Effector CD4-positive, alpha-beta T cell (primary cell): Measurements from ENCODE around the gene BUD13.
A peak's percentile ranks its signal among the peaks of the same experiment; 100 is the strongest.
"Not testable (repeated sequence)": the region's sequence is repeated elsewhere in the genome, so short reads cannot be mapped to it uniquely, and the experiment has no call there.

Experiments used
- DNase-seq: peaks from one replicate; pipeline ENCODE4 v3.0.0-alpha.2; 2020

Gene BUD13

DNA sequence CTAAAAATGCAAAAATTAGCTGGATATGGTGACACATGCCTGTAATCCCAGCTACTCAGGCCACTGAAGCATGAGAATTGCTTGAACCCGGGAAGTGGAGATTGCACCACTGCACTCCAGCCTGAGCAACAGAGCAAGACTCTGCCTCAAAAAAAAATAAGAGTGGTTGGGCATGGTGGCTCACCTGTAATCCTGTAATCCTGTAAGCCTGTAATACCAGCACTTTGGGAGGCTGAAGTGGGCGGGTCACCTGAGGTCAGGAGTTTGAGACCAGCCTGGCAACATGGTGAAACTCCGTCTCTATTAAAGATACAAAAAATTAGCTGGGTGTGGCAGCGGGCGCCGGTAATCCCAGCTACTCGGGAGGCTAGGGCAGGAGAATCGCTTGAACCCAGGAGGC lies 16.7 kb downstream of the BUD13 start:
- not testable (repeated sequence) for DNase-seq

DNA sequence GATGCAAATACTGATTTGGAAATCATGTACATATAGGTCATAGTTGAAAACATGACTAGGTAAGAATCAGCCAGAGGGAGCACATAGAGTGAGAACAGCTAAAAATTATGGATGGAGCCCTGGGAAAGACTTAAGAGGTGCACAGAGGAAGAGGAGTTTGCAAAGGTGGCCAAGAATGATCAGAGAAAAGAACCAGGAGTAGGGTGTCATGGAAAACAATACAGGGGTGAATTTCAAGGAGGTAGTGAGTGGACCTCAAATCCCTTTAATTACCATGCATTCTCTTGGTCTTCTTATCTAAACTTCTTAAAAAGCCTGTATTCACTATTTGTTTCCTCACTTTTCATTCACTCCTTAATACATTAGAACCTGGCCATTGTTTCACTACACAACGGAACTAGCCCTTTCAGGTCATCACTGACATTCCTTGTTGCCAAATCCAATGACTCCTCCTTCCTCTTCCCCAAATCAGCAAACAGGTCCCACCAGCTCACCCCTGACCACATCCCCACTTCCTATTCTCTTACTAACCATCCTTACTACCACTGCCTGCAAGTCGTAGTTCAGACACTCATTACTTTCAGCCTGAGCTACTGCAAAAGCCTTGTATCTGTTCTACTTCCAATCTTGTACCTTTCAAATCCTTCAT lies 22.6 kb downstream of the BUD13 start:
- DNase-seq: no peak

DNA sequence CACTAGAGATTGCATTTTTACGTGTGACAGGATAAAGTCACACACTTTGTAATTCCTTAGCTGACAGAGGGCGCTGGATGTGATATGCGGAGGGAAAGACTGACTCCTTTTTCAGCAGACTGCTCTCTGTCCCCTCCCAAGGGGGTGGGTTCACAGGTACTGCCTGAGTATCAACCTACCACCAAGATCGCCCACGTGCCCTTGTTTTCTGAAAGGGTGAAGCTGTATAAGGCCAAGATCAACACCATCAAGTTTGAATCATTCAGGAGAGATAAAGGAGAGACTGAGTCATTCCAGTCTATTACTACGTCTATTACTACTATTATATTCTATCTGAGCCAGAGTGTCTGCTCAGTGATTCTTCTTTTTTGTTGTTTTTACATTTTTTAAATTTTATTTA lies 30.7 kb downstream of the BUD13 start:
- DNase-seq: no peak

DNA sequence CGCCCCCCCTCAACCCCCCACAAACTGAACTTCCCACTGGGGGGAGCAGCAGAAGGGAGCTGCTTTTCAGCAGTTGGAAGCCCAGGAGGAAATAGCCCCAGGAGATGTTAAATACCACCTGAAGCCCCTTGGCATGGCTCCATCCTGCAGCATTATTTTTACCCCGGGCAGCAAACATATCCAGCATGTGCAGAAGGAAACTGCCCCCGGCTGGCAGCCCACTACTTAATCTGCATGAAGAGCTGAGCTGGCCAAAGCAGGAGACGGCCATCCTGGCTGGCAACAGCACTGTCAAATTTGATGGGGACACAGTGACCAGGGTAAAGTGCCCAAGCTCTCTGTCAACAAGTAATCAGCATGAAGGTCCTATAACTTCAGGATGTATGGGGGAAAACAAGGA lies 32.0 kb downstream of the BUD13 start:
- no peak for DNase-seq

DNA sequence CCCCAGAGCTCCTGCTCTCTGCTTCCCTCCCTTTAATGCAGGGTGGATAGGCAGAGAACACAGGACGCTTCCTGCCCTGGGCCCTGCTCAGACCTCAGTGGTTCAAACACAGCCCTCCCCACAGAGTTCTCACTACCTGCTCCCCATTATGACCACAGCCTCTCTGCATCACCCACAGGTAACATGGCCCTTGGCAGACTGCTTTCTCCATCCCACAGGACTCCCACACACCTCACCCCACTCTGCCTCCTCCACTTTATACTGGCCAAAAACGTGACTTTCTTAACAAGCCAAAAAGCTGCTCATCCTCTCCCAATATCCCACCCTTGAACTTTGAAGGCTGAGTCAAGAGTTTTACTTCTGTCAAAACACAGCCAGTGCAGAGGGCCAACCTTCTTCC lies 33.8 kb downstream of the BUD13 start:
- no peak for DNase-seq

DNA sequence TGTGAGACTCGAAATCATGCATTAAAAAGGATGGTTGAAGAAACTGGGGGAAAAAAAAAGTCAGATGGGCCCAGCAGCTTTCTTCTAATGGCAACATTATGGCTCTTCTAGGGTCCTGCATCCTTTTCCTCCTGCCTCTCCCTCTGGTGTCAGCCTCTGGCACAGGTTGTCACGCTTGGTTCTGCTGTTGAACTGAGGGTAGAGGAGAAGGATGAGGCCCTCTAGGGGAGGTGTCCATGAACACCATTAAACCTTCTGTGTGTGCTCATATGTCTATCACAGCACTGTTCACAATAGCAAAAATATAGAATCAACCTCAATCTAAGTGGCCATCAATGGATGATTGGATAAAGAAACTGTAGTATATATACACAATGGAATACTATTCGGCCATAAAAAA lies 36.0 kb downstream of the BUD13 start:
- DNase-seq: no peak

DNA sequence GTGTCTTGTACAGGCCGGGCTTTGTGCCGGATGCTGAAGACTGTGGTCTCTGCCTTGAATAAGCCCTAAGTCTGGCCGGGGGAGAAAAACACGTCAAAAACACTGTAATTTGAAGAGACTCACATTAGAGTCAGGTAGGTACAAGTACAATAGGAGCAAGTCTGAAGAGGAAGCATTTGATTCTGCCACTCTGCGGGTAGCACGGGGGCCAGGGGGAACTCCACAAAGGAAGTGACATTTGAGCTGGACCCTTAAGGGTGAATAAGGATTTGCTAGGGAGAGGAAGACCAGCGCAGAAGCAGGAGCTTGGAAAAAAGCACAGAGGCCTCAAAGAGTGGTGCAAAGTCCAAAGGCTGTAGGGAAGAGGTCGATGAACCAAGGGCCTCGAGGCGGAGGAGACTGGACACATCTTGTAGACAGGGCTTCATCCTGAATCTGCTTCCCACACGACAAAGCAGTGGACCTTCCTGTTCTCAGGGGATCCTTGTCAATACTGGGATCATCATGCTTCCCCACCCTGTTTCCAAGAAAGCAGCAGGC lies 38.7 kb downstream of the BUD13 start:
- no peak for DNase-seq

DNA sequence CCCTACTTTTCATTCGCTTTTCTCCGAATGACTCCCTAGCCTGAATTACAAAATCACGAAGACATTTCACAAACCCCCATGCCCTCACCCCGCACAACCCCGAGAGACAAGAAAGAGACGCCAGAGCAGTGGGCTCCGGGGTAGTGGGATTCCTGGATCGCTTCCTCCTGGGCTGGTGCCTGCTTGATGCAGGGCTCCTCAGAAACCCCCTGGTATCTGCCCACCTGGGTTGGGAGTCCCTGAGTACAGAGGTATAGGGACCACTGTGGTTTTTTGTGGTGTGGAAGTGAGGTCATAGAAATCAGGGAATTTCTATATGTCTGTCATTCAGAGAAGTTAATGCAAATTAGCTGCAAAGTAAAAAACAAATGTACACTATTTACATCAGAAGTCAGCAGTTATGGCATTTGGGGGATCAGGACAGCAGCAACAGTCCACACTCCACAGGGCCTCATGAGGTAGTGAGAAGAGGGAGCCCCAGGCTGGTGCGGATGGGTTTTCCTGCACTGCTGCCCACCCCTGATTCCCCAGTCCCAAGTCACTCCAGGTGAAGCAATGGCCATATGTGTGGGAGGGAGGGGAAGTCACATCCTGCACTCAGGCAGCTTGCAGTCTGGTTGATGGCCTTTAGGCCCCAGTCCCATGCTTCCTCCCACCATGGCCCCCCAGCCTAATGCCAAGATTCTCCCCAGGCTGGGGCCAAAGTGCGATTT lies 39.6 kb downstream of the BUD13 start:
- DNase-seq: no peak

DNA sequence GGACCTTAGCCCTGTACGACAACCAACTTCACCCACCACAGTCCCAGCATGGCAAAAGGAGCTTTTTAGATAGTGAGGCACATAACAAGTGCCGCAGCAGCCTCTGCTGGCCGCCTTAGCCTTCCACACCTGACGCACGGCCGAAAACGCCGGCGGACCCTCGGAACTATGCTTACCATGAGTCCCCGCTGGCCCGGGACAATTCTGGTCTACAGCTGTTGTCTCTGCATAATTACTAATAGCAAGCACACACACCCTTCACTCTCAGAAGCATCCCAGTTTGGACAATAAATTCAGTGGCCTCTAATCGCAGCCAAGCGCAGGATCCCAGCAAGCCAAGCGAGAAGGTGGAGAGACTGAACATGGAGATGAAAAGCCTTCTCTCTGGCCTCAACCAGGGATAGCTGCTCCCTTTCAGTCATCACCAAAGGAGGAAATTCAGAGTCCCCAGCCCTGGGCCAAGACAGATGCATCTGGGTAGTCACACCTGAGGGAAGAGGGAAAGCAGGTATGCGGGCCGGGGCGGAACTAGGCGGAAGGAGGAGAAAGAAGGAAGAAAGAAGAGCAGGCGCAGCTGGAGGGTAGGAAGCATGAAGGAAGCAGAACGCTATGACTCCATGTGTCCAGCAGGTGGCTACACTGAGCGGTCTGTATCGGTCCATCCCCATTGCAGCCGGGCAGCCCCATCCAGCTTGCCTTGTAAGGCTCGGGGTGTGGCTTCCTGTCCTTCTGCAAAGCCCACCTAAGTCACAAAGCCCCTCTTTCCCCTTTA lies 40.3 kb downstream of the BUD13 start:
- DNase-seq: peak; percentile 42

DNA sequence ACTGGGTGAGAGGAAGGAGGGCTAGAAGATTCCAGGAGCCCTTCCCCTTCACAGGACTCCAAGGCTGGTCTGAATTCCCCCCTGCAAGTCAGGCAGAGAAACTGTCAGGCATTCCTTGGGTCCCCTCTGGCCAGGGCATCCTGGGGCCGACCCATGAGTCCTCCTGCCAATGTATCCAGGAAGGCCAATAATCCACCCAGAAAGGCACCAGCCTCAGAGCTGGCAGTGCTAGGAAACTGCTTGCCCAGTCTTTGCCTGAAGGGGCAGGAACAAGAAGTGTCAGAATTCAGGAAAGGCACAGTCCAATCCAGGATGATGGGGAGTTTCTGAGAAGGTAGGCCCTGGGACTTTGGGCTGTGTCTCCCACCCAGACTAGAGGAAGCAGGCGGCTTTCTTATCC lies 41.0 kb downstream of the BUD13 start:
- DNase-seq: no peak

DNA sequence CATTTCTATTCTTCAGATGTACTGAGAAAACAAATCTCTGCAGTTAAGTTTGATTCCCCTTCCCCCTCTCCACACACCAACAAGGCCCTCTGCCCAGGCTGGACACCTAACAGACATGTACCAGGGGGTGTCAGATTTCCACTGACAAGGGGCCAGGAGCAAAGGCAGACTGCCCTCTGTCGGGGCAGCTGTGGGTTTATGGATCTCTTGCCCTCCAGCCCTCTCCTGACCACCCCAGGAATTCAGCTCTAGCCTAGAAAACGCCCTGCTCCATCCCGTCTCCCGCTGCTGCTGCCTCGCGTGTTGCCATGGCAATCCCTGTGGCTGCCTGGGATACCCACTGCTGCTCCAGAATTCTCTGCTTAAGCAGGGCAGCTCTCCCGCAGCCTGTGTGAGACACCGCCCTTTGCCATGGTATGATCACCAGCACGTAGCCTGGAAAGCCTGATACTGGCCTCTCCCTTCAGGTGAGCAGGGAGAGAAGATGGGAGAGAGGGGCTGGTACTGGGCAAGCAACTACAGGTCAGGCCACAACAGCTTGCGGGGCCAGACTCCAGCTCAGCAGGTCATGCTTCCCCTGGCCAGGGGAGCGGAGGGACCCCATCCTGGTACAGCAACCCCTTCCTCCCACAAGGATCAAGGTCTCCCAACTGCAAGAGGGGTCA lies 41.6 kb downstream of the BUD13 start:
- no peak for DNase-seq

DNA sequence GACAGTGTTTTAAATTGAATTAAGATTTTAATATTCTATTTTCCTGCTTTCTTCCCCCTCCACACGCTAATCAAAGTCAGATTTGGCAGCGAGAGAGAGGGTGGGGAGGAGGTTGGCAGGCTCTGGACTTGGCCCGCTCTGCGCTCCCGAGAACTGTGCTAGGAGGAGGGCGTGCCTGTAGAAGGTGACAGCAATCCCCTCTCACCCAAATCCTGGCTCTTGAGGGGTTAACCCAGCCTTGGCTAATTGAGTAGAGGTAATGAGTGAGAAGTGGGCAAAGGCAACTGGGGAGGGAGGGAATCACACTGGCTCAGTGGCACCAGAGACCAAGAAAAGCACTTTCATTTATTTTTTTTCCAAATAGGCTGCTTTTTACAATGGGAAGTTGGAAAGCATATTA lies 42.2 kb downstream of the BUD13 start:
- no peak for DNase-seq

DNA sequence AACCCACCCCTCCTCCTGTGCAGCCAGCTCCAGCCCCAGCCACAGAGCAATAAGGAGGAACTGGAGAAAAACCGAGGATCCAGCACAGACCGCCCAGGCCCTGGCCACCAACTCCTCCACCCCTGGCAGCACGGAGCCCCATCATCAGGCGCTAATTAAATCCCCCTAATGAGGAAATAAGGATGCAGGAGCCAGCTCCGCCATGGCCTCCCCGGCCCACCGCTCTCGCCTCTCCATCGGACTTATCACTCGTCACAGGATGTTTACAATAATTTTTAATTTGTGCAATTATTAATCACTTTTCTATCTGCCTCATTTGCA lies 42.6 kb downstream of the BUD13 start:
- no peak for DNase-seq

DNA sequence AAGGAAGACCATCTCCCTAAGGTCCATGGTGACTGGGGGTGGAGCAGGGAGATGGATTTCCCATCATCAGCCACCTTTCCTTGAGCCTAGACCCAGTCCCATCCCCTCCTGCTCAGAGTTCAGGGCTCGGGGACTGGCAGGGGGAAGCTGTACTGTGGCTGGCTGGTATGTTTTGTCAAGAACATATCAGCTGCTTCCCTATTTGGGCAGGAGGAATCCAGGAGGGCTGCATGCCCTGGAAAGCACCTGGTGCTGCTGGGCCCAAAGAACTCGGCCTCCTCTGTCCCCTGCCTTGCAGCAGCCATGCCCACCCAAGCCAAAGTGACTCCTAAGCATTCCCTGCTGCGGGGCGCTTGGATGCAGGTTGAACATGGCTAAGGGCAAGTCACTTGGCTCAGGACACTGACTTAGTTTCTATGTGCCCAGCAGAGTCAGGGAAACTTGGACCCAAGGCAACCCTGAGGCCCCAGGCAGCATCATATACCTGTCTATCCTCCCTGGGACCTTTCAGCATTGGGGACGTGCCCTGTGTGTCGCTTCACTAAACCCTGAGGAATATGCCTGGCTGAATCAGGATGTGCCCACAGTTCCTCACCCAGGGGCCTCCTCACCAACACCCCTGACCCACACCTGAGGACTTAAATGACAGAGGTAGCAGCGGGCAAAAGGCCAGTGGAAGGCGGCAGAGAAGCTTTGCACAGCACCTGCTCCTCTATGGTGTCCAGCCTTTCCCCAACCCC lies 43.1 kb downstream of the BUD13 start:
- DNase-seq: no peak

DNA sequence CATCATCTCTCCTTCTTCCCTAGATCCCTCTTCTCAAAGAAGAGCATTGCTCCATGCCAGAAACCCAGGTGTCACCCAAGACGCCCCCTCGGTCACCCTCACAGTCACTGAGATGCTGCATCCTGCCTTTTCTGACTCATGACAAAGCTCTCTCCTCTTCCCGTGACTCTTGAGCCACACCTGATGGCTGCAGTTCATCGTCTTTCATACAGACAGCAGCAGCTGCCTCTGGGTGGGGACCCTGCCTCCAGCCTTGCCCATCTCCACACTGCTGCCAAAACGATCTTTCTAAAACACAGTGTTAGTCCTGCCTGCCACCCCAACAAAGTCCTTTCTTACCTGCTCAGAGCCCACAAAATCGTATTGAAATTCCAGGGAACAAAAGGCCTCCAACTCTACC lies 44.8 kb downstream of the BUD13 start:
- no peak for DNase-seq

DNA sequence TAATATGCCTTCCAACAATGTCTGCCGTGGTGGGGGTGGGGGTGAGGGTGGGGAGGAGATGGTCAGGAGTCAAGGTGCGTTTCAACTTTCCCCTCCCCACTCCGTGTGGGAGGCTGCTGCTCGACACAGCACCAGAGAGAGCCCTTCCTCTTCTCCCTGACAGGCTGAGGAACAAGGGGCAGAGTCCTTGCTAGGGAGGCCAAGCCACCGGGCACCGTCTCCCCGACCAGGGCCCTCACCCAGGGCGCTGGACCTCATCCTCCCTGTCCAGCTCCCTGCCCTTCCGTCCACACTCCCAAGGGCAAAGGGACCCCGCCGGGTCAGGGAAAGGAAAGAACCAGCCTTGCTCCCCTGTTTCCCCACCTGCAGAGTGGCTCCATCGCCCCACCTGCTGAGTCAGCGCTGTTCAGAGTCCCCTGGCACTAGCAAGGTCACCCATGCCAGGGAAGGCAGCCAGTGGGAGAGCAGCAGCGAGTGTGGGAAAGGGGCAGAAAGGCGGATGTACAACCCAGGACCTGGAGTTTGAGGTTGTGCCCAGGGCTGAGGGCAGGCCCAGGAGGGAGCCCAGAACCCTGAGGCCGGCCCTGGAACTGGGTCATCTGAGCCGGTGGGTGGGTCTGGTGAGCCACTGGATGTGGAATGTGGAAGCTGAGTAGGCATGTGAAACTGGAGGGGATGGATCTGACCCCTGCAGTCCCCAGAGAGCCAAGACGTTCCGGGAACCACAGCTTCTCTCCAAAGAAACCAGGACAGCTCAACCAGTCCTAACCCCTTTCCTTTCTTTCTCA lies 47.2 kb downstream of the BUD13 start:
- DNase-seq: no peak

DNA sequence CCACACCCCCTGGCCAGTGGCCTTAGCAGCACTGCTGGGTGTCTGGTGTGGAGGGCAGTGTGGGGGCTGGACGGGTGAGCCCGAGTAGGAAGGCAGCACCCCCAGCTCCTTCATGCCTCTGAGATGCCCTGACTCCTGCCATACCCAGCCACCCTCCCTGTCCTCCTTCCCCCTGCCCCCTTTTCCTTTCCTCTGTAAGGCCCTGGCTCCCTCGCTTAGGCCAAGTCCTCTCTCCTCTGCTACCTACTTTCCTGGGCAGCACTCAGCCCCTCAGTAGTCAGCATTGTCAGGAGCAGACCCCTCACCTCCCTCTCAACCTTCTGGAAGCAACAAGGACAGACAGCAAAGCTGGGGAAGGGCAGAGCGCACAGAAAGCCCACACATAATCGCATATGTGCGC lies 48.0 kb downstream of the BUD13 start:
- no peak for DNase-seq

DNA sequence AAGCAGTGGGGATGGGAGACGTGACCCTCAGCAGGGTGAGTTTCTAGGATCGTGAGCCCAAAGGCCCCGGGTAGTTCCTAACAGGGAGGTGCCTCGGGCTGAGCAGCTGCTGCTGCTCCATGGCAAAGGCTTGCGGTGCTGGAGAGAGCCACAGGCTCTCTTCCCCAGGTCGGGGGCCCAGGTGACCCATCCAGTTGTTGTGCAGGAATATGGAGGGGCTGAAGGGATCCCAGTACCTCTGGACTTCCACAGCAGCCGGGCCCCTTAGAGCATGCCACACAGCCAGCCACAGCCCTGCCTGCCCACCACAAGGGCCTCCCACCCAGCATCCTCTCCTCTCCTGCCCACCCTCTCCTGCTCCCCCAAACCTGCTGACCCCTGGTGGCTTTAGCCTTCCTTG lies 49.3 kb downstream of the BUD13 start:
- DNase-seq: no peak

DNA sequence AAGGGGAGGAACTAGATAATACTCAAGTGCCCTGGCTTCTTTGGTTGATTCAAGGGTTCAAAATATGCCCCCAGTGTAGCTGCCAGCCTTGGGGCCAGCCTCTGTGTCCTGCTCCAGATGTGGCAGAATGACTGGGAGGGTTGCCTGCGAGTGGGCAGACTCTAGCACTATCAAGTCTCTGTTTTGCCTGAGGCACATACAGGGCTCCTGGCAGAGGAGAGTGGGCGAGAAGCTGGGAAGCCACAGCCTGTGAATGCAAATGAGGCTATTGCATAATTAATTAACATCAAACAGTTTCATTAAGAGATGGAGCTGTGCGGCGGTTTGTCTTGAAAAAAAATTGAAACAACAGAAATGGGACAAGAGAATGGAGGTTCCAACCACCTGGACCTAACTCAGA lies 50.8 kb downstream of the BUD13 start:
- DNase-seq: no peak

DNA sequence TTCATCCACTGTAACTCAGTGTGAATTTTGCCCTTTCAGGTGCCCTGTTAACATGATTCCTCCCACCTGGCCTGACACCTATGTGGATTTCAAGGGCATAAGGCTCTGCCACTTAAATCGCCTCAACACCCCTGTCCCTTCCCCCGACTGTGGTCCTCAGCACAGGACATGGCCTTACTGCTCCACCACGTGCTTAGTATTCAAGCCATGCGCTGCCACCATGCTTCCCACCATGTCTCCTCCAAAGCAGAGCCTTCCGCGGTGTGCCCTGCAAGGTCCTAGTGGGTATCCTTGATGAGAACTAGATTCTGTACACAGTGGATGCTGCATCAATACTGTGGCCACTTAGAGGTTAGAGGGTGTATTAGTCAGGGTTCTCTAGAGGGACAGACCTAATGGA lies 51.9 kb downstream of the BUD13 start:
- no peak for DNase-seq

DNA sequence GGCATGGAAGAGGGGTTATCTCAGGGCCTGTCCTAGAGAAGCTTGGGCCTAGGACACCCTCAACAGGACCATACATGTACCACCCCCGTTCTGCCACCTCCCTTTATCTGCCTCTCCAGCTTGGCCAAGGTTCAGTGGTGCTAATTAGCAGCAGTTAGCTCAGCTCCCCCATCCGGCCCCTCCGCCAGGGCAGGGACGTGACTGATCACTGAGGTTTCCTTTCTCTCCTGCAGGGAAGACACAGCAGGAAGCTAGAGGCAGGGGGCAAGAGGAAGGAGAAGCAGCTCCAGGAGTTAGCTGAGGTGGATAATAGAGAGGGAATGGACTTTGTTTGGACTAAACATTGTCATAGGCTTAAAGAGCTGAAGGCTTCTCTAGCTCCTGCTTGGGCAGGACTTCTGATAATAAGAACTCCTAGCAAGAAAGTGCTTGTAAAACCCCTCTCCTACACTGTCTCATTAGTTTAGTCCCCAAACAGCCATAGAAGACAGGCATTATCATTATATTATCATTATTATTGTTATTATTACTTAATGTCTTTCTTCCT lies 53.8 kb downstream of the BUD13 start:
- no peak for DNase-seq

DNA sequence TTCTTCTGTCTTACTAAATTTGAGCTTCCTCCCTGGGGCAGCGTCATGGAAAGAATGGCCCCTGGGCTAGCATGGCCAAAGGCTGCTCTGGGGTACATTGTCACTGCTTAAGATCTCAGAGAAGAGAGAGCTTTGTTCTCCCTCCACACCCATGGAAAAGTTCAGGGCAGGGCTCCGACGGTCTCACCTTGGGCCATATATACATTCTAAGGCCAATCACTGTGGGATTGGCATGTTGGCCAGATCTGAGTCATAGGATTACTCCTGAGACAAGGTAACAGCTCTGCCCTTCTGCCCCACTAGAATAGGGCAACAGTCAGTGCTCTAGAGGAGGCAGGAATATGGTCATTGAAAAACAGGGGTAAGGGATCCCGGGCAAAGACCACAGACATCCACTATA lies 56.2 kb downstream of the BUD13 start:
- no peak for DNase-seq
